Testis (tissue), 2 donors: ENCODE measurements around the gene SH3GL1.

Source experiments
- POLR2A ChIP-seq: fragments of 450-650 bp; IDR thresholded peaks from one replicate; pipeline ENCODE4 v1.6.1; 2017; ENCODE audit warnings: antibody characterized with exemption, mild to moderate bottlenecking, moderate library complexity
- TF ChIP-seq, protein P1 (sequence below), 3 experiments: fragments of 450-650 bp in 2 of 3; fragments of 200-600 bp in 1 of 3; sonication (generic) in 1 of 3; IDR thresholded peaks; one replicate each; pipeline ENCODE4 v1.5.1; 2016 to 2019; ENCODE audit warnings: antibody characterized with exemption in 3 of 3, mild to moderate bottlenecking in 2 of 3, moderate library complexity in 1 of 3

DNA sequence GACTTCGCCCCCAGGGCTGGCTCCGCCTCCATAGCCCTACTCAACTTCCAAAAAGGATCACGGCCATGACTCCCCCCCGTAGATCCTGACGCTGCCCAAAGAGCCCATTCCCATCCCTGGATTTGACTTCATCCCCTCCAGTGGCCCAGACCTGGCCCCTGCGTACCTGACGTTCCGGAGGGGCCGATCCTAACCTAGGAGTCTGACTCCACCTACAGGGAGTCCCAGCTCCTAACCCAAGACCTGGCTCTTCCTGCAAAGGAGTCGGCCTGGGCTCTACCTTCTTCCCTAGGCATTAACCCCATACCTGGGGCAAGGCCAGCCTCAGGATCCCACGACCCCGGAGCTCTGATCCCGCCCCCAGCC lies 72.5 kb downstream of the SH3GL1 start:
- no peak for TF ChIP-seq POLR2A
- TF ChIP-seq, protein P1, sequence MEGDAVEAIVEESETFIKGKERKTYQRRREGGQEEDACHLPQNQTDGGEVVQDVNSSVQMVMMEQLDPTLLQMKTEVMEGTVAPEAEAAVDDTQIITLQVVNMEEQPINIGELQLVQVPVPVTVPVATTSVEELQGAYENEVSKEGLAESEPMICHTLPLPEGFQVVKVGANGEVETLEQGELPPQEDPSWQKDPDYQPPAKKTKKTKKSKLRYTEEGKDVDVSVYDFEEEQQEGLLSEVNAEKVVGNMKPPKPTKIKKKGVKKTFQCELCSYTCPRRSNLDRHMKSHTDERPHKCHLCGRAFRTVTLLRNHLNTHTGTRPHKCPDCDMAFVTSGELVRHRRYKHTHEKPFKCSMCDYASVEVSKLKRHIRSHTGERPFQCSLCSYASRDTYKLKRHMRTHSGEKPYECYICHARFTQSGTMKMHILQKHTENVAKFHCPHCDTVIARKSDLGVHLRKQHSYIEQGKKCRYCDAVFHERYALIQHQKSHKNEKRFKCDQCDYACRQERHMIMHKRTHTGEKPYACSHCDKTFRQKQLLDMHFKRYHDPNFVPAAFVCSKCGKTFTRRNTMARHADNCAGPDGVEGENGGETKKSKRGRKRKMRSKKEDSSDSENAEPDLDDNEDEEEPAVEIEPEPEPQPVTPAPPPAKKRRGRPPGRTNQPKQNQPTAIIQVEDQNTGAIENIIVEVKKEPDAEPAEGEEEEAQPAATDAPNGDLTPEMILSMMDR (IDR thresholded peaks at IDR 0.05): no peak
